A549 (cell line): ENCODE data around the gene GREB1. TPM values are rescaled to one million over a fixed set of nuclear protein-coding genes. Genes with fewer than 3 reads are reported as not detected.

Source experiments
- ATAC-seq, 2 experiments: fragments of 200-7000 bp in 1 of 2; fragments of >200 bp in 1 of 2; cut with Nextera tagmentation in 1 of 2; cut with Tn5 transposase in 1 of 2; 3 replicates each; pipeline versions ENCODE4 v1.8.0 to v1.9.1; 2018 to 2020; ENCODE audit warnings: mild to moderate bottlenecking in 1 of 2, moderate library complexity in 1 of 2
- CTCF ChIA-PET: fragments of 300-600 bp; sonication (Branson Sonifier 250); formaldehyde crosslinking; extraction: SDS; loops from one replicate; lab custom pipeline; 2021; ENCODE audit warnings: antibody characterized with exemption, inconsistent platforms; lab: Yijun Ruan, JAX
- POLR2A ChIA-PET: fragments of 350-600 bp; formaldehyde crosslinking; extraction: SDS; loops from one replicate; lab custom pipeline; 2021; ENCODE audit warnings: antibody characterized with exemption, inconsistent platforms; lab: Yijun Ruan, JAX
- DNase-seq, 2 experiments: peaks; one replicate each; pipeline versions ENCODE4 v3.0.0 to v3.0.0-alpha.2; 2011 to 2016; ENCODE audit warnings: low read depth in 1 of 2, low spot score in 1 of 2
- FAIRE-seq: peaks from 2 replicates; lab custom pipeline; 2011; peaks lifted over from hg19 to GRCh38; lab: Jason Lieb, UNC
- H3K27ac ChIP-seq, 2 experiments: fragments of >200 bp; sonication (Bioruptor Twin); formaldehyde crosslinking; 3 replicates each; pipeline ENCODE4 v1.5.1; 2016 to 2017
- H3K4me1 ChIP-seq: fragments of >200 bp; sonication (Bioruptor Twin); formaldehyde crosslinking; 3 replicates; pipeline ENCODE4 v1.6.1; 2016
- H3K4me2 ChIP-seq: fragments of >200 bp; sonication (Bioruptor Twin); formaldehyde crosslinking; 3 replicates; pipeline ENCODE4 v1.6.1; 2016
- H3K4me3 ChIP-seq: fragments of >200 bp; sonication (Bioruptor Twin); formaldehyde crosslinking; 3 replicates; pipeline ENCODE4 v1.5.1; 2016
- H3K9me3 ChIP-seq: fragments of >200 bp; sonication (Bioruptor Twin); formaldehyde crosslinking; 3 replicates; pipeline ENCODE4 v1.6.1; 2016
- CEBPB ChIP-seq, 2 experiments: fragments of >200 bp in 1 of 2; sonication (Bioruptor Twin) in 1 of 2; formaldehyde crosslinking in 1 of 2; IDR thresholded peaks; 2 replicates each; pipeline ENCODE4 v1.6.1; 2012 to 2016
- FOSB ChIP-seq: fragments of 250-450 bp; sonication (Bioruptor Pico); IDR thresholded peaks from 2 replicates; pipeline ENCODE4 v1.5.0; 2020; ENCODE audit warnings: mild to moderate bottlenecking, moderate library complexity
- FOSL2 ChIP-seq, 2 experiments: fragments of 450-650 bp in 1 of 2; fragments of >200 bp in 1 of 2; sonication (Bioruptor Twin) in 1 of 2; formaldehyde crosslinking; IDR thresholded peaks; 2 replicates each; pipeline versions ENCODE4 v1.5.0 to v1.6.1; 2016 to 2020; ENCODE audit warnings: mild to moderate bottlenecking in 1 of 2, moderate library complexity in 1 of 2
- HEYL ChIP-seq: fragments of 250-450 bp; sonication (Bioruptor Pico); IDR thresholded peaks from 2 replicates; pipeline ENCODE4 v1.8.0; 2021; ENCODE audit warnings: mild to moderate bottlenecking, moderate library complexity
- POLR2A ChIP-seq: IDR thresholded peaks from 2 replicates; pipeline ENCODE4 v1.6.1; 2012; ENCODE audit warnings: mild to moderate bottlenecking, low read length
- RCOR1 ChIP-seq: fragments of 150-350 bp; IDR thresholded peaks from 2 replicates; pipeline ENCODE4 v1.6.1; 2014; ENCODE audit warnings: antibody characterized with exemption, low read length, low read depth
- SMC3 ChIP-seq: fragments of >200 bp; sonication (Bioruptor Twin); formaldehyde crosslinking; IDR thresholded peaks from 3 replicates; pipeline ENCODE4 v1.6.1; 2018; ENCODE audit warnings: inconsistent platforms
- ZC3H11A ChIP-seq: fragments of 450-650 bp; IDR thresholded peaks from 2 replicates; pipeline ENCODE4 v1.6.1; 2014; ENCODE audit warnings: antibody characterized with exemption, mild to moderate bottlenecking
- ZFP36 ChIP-seq: fragments of 450-650 bp; IDR thresholded peaks from 2 replicates; pipeline ENCODE4 v1.6.1; 2014; ENCODE audit warnings: borderline replicate concordance; ENCODE audit not compliant: partially characterized antibody
- WGBS: methylation state at CpG from one replicate; pipeline ENCODE4 v1.1.6; 2017; ENCODE audit errors: missing lambda C conversion rate; 5-methylcytosine and 5-hydroxymethylcytosine counted together
- polyA plus RNA-seq, 4 experiments: library from polyadenylated mRNA; depleted of rRNA in 3 of 4; stranded (reverse); fragments of >200 nt; fragmentation: RNase III in 1 of 4; extraction: RNeasy Plus Mini Kit Qiagen cat#74134 plus additional on column Dnase treatment in 1 of 4; gene quantifications; 2 replicates in 3 of 4; 3 replicates in 1 of 4; pipeline ENCODE4 v1.2.3, GENCODE V29; 2011 to 2017
- small RNA-seq, 6 experiments: library from RNA; depleted of rRNA; stranded (forward); fragments of <200 nt; gene quantifications; one replicate each; pipeline ENCODE3, GENCODE V24; 2012

Gene GREB1
- polyA plus RNA-seq, 2 of the 4 experiments (the other 2 are of a cell fraction): 1.1 to 1.3 TPM

DNA sequence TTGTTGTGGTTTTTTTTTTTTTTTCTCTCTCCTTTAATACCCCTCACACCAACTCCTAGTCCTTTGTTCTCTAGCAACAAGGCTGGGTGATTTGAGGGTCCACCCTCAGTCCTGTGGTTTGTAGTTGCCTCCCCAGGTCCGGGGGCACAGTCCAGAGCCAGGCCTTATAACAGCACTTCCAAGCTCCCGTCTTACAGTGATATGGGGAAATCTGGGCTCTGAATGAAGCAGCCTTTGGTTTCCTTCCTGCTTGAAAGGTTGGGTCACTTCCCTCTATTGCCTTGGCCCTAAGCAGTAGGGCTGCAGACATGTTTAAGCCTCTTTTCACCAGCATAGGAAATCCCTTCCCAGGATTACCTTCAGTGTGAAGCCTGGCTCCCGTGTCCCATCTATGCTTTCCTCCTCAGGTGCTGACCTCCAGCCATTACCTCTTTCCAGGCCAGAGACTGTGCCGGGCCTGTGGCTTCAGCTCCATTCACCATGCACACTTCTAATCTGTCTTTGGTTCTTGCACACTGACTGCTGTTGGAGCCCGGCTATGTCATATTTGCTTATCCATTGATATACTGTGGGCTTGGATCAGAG lies 157.3 kb downstream of the GREB1 start:
- Histone ChIP-seq H3K4me3 (no peak overlapping the region), H3K27ac (no peak overlapping the region), H3K9me3 (no peaks in the 10 kb centered on the region), H3K4me2 (no peak overlapping the region), H3K4me1 (peaks cover 9% of the 10 kb centered on the region; the same call in 1 of the 3 replicates)
- ATAC-seq (no peak), FAIRE-seq (no peak), DNase-seq (no peak)
- ChIA-PET CTCF (interaction anchor here (1.0 to 35.7 kb wide), 8 partner anchors 9 to 94 kb away, joined by 3 to 700 read pairs (median 22); partner anchors contain the start of gene LPIN1), POLR2A (no interaction called here)
- TF ChIP-seq FOSB (CRISPR knock-in tag): no peak
- TF ChIP-seq ZC3H11A: no peak
- no peak for TF ChIP-seq FOSL2 (IDR thresholded peaks at IDR 0.05)
- TF ChIP-seq FOSL2 (CRISPR knock-in tag; IDR thresholded peaks at IDR 0.05): no peak
- TF ChIP-seq ZFP36: no peak
- no peak for TF ChIP-seq CEBPB (IDR thresholded peaks at IDR 0.05)
- TF ChIP-seq RCOR1: no peak
- no peak for TF ChIP-seq HEYL (CRISPR knock-in tag)
- no peak for TF ChIP-seq POLR2A
- TF ChIP-seq SMC3: no peak
- WGBS: 64% methylated on average over 5 of the region's 5 CpGs

Small RNAs within 50 kb of the gene (small RNA-seq; reads per million reads assigned to genes)
- gene MIR4429: 0 reads per million in 6 experiments
- gene RN7SL674P: 0 to 4.9 (median 0) reads per million in 6 experiments
- 0 to 1.3 (median 0) reads per million in 6 experiments for gene RNA5SP84
- gene RNU2-13P: 0 to 20.6 (median 6.4) reads per million in 6 experiments

Other genes starting within 250 kb of the GREB1 start
- gene ROCK2, start 189.4 kb upstream of the GREB1 start, polyA plus RNA-seq (2011; rRNA removed): 33.4 and 38.7 TPM in 2 replicates
- gene ROCK2, start 189.4 kb upstream of the GREB1 start, polyA plus RNA-seq (2017; fragmentation: RNase III; extraction: RNeasy Plus Mini Kit Qiagen cat#74134 plus additional on column Dnase treatment): 34.0 to 38.0 TPM (median 36.4 TPM) in 3 replicates
- gene E2F6, start 67.9 kb upstream of the GREB1 start, polyA plus RNA-seq (2011; rRNA removed): 38.0 and 41.7 TPM in 2 replicates
- 34.3 to 37.6 TPM (median 34.6 TPM) in 3 replicates for gene E2F6, start 67.9 kb upstream of the GREB1 start, polyA plus RNA-seq (2017; fragmentation: RNase III; extraction: RNeasy Plus Mini Kit Qiagen cat#74134 plus additional on column Dnase treatment)
- not detected in 2 replicates for gene NTSR2, start 136.2 kb downstream of the GREB1 start, polyA plus RNA-seq (2011; rRNA removed)
- gene NTSR2, start 136.2 kb downstream of the GREB1 start, polyA plus RNA-seq (2017; fragmentation: RNase III; extraction: RNeasy Plus Mini Kit Qiagen cat#74134 plus additional on column Dnase treatment): not detected in 3 replicates
- 18.5 and 19.2 TPM in 2 replicates for gene LPIN1, start 212.6 kb downstream of the GREB1 start, polyA plus RNA-seq (2011; rRNA removed)
- 14.7 to 27.5 TPM (median 25.1 TPM) in 3 replicates for gene LPIN1, start 212.6 kb downstream of the GREB1 start, polyA plus RNA-seq (2017; fragmentation: RNase III; extraction: RNeasy Plus Mini Kit Qiagen cat#74134 plus additional on column Dnase treatment)